NCI-H69 (cell line): ENCODE data around the gene HSDL2.
A peak's percentile ranks its signal among the peaks of the same experiment; 100 is the strongest.
"Not testable (repeated sequence)": the region's sequence is repeated elsewhere in the genome, so short reads cannot be mapped to it uniquely, and the experiment has no call there.

Source experiments
- DNase-seq: peaks from one replicate; lab custom pipeline; 2025; lab: John Stamatoyannopoulos, UW

Gene HSDL2

DNA sequence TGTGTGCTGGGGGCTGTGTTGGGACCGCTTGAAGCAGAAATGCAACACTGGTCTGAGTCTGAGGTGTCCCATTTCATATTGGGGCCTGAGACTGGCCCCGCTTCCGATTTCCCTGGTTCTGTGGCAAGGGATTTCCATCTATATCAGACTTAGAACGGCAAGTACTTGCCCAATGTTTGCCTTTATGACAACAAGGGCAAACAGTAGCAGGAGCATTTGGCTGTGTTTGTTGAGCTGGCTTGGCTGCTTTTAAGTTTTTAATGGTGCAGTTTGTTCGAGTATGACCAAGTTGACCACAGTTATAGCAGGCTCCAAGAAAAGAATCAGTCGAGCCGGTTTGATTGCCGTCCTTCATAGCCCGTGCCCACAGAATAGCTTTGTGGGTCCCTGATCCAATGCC, 17.0 kb downstream of the HSDL2 start:
- no peak for DNase-seq

DNA sequence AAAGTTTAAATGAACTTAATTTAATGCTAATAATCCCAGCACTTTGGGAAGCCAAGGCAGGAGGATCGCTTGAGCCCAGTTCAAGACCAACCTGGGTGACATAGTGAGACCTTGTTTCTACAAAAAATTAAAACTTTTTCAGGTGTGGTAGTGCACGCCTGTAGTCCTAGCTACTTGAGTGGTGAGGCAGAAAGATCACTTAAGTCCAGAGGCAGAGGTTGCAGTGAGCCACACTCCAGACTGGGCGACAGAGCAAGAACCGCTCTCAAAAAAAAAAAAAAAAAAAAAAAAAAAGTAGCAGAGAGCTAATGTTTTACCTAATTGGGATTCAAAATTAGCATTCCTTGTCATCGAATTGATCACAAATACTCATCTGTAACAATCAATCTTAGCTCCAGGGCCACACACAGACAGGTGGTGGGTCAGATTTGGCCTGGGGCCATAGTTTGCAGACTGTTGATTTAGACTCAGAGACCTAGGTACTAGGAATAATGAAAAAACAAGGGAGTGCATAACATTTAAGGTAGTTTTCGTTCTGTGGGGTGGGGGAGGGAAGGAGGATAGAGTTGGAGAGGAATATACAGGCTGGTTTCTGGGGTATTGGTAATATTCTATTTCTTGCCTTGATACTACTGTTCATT, 21.4 kb downstream of the HSDL2 start:
- DNase-seq = peak; percentile 49

DNA sequence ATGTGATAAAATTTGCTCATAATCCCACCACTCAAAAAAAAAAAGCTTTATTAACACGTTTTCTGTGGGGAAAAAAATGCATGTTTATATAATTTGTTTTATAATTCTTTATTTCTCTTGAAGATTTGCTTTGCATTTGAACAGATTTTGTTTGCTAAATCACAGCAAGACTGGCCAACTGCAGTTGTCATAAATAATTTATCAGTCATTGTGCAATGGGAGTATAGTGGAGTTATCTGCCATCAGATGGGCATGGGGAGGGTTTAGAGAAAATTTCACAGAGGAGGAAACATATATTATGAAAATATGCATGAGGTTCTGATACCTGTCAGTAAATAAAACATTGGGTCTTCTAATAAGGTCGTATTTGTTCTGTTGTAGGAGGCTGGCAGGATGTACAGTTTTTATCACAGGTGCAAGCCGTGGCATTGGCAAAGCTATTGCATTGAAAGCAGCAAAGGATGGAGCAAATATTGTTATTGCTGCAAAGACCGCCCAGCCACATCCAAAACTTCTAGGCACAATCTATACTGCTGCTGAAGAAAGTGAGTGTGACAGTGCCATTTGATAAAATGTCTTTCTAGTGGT, 23.8 kb downstream of the HSDL2 start:
- no peak for DNase-seq

DNA sequence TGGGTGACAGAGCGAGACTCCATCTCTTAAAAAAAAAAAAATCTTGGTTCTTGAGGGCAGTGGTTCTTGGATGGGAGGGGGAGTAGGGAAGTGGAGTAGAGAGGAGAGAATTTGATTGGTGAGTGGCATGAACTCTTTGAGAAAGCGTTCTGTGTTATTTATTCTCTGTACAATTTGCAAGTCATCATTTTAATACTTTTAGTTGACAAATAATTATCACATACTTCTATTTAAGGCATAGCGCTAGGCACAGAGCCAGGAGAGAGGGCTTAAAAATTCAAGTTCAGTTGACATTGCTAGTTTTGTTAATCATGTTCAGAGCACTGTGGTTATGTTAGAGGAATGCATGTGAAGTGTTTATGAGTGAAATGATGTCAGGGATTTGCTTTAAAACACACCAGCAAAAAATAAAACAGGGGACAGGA, 24.6 kb downstream of the HSDL2 start:
- no peak for DNase-seq

DNA sequence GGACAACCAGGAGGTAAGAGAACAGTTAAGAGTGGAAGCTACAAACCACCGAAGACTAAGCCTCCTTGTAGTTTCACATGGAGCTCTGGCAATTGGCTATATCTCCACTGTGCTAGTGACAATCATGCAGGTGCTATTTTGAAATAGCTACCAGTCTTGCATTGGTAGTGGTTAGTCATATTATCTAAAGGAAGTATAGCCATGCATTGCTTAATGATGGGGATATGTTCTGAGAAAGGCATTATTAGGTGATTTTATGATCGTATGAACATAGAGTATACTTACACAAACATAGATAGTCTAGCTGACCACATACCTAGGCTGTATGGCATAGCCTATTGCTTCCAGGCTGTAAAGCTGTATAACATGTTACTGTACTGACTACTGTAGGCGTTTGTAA, 28.4 kb downstream of the HSDL2 start:
- DNase-seq = no peak

DNA sequence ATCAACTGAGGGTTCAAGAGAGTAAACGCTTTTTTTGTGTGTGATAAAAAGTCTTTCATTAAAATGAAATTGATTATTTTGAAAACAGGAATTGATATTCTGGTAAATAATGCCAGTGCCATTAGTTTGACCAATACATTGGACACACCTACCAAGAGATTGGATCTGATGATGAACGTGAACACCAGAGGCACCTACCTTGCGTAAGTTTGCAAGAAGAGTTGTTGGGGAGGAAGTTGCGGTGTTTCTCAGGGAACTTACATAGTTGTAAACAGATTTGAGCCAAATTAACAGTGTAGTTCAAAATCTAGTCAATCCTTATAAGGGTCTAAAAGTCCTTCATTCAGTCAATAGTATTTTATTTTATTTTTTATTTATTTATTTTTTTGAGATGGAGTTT, 28.9 kb downstream of the HSDL2 start:
- no peak for DNase-seq

- DNase-seq = no peak
These were observed 29.9 kb downstream of the HSDL2 start for GRCh38 chr9:112409758-112410157.

DNA sequence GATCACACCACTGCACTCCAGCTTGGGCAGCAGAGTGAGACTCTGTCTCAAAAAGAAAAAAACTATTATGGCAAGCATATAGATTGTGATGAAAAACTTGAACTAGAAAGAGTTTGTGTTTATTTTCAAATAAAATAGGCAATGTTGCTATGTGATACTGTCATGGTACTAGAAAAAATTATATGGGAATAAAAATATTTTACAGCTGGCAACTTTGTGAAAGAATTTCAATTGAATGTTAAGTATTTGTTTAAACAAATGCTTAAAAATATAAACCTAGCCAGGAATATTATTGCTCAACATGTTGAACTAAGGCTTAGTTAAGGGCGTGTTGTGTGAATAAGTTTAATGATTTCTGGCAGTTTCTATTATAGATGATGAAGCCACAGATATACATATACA, 31.7 kb downstream of the HSDL2 start:
- DNase-seq = no peak

DNA sequence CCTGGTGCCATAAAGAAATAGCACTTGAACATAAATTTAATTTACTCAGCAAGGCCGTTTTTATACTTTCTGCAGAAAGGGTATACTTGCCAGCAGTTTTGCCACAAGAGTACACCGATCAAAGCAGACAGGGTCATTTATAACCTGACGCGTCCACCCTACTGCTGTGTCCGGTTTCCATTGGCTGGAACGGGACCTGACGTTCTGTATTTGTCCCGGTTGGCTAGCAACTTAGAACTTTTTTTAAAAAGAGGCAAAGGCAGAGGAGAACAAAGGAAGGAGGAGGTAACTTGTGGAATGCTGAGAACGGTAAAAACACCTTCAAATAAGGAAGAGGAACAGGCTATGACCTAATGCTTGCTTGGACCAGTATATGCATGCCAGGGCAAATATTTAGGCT, 33.8 kb downstream of the HSDL2 start:
- DNase-seq = not testable (repeated sequence)

- no peak for DNase-seq
These were observed 40.3 kb downstream of the HSDL2 start for GRCh38 chr9:112420208-112420607.

GRCh38 chr9:112421771-112422222, 41.9 kb downstream of the HSDL2 start:
- DNase-seq = no peak

- no peak for DNase-seq
These were observed 42.7 kb downstream of the HSDL2 start for GRCh38 chr9:112422417-112423148.

DNA sequence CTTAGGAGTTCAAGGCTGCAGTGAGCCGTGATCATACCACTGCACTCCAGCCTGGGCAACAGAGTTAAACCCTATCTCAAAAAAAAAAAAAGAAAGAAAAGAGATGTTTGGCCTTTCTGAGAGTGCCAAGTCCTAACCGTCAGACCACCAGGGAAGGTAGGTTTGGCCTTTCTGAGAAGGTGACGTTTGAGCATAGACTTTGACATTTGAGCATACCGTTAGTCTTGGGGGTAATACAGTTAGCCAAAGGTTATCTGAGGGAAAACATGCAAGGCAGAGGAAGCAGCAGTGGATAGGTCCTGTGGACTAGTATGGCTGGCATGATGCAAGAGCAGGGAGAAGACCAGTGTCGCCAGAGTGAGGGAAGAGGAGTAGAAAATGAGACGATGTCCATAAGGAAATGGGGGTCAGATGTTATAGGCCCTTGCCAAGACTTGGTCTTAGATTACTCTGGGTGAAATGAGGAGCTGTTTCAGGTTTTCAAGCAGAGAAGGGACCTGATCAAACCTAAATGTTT, 50.2 kb downstream of the HSDL2 start:
- DNase-seq = no peak

DNA sequence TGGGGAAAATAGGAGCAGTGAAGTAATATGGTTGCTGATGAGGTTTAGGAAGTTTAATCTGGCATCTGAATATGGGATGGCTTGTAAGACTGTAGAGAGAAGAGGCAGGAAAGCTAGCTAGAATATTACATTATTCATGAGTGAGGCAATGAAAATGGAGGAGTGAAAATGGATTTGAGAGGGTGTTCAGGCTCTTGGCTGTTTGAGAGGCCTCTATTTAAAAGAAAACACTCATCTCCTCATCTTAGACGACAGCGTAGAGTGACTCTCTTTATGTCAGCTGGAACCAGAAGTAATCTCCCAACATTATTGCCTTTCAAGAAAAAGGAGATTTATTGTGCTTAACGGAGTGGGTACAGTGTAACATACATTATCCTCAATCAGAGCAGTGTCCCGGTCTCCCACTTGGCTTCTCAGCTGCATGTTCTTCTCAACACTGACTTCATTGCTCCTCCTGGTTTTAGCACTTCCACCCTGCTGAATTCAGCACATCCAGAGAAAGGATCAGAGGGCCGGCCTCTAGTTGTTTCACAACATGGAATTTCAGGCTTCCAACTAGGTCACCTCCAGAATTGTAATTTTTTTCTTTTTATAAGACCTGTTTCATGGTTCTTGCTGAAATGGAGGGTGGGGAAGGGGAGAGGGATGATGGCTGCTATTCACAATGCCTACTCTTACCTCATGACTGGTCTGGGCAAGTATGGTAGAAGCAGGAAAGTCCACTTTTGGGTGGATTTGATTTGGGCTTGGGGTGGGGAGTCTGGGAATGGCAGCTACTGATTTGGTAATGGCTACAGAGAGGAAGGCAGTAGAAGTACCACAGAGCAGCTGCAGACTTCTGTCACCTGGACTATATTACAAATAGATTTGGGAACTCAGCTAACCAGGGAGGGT, 53.8 kb downstream of the HSDL2 start:
- no peak for DNase-seq

DNA sequence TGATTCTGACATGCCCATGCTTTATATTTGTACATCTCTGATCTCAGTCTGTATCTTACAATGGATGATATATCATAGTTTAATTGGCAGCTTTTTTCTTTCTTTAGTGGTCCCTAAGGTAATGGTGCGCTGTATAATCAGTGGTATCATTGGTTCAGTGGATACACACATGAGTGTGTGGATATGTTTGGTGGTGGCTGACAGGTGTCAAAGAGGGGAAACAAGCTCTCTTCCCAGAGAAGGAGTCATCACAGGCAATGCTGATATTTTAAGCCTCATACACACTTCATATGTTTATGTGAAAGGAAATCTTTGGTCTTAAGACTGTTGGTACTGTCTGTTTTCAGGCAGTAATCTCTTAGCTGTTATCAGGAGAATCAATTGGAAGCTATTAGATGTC, 54.6 kb downstream of the HSDL2 start:
- no peak for DNase-seq

DNA sequence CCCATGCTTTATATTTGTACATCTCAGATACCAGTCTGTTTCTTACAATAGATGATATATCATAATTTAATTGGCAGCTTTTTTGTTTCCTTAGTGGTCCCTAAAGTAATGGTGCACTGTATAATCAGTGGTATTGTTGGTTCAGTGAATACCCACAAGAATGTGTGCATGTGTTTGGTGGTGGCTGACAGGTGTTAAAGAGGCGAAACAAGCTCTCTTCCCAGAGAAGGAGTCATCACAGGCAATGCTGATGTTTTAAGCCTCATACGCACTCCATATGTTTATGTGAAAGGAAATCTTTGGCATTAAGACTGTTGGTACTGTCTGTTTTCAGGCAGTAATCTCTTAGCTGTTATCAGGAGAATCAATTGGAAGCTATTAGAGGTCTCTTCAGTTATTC, 57.5 kb downstream of the HSDL2 start:
- DNase-seq = peak; percentile 62

- DNase-seq = peak; percentile 91
These were observed 59.3 kb downstream of the HSDL2 start for GRCh38 chr9:112439171-112439570.

DNA sequence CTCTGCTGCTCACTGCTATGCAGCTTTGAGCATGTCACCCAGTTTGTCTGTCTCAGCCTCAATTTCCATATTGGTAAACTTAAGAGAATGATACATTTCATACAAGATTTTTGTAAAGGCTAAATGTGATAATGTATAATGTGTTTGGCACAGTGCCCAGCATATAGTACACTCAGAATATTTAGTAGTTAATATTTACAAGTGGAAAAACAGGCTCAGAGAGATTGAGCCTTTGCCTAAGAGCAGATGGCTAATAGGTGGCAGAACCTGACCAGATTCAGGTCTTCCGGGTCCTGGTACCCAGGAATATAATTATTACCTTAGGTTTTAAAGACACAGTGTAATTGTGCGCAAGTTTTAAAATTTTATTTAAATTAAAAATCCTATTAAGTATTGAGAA, 59.9 kb downstream of the HSDL2 start:
- DNase-seq = peak; percentile 70

- DNase-seq = peak; percentile 32
These were observed 63.3 kb downstream of the HSDL2 start for GRCh38 chr9:112443200-112443599.

- no peak for DNase-seq
These were observed 63.7 kb downstream of the HSDL2 start for GRCh38 chr9:112443636-112444035.

DNA sequence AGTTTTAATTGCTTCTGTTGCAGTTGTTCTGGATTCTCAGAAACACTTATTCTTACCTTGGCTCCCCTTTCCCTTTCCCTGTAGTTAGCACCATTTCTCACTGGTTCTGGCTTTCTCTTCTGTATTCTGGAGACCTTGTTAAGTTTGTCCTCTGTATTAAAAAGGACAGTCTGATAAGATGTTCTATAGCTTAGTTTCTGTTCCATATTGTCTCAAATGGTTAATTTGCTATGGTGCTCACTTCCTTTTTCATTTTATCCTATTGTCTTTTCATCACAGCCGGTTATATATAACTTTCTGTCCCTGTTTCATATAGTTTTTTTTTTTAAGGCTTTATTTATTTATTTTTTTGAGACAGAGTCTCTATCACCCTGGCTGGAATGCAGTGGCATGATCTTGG, 65.3 kb downstream of the HSDL2 start:
- no peak for DNase-seq

- DNase-seq = no peak
These were observed 66.2 kb downstream of the HSDL2 start for GRCh38 chr9:112446080-112446479.
